ENCODE data around the gene MDP1.

DNA sequence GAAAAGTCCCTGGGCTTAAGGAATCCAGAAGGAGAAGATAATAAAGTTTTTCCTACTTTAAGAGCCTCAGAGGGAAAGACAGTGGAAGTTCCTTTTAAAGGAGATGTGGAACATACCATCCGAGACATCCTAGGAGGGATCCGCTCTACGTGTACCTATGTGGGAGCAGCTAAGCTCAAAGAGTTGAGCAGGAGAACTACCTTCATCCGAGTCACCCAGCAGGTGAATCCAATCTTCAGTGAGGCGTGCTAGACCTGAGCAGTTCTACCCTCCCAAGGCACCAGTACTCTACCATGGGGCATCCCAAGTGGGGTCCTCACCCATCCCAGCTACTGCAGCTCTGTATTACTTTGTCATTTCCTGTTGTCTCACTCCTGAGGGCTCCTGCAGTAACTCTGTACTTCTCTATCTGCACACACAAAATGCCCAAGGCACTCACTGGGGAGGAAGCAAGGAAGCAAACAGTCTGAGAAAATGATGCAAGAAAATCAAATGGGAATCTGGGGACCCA, 22.7 kb upstream of the MDP1 start:
- TF ChIP-seq POLR2AphosphoS5 (IDR thresholded peaks at IDR 0.05; ENCODE audit: low read depth, low read length) (no peak), SIN3A (IDR thresholded peaks at IDR 0.05; ENCODE audit: borderline replicate concordance, insufficient read depth, low read length) (no peak), TAF1 (IDR thresholded peaks at IDR 0.05; ENCODE audit: borderline replicate concordance, insufficient read depth, low read length) (no peak), FOXP2 (optimal IDR thresholded peaks at IDR 0.05; ENCODE audit: borderline replicate concordance, extremely low read depth, extremely low read length, insufficient read depth) (no peak)
- TF ChIP-seq, protein P1, sequence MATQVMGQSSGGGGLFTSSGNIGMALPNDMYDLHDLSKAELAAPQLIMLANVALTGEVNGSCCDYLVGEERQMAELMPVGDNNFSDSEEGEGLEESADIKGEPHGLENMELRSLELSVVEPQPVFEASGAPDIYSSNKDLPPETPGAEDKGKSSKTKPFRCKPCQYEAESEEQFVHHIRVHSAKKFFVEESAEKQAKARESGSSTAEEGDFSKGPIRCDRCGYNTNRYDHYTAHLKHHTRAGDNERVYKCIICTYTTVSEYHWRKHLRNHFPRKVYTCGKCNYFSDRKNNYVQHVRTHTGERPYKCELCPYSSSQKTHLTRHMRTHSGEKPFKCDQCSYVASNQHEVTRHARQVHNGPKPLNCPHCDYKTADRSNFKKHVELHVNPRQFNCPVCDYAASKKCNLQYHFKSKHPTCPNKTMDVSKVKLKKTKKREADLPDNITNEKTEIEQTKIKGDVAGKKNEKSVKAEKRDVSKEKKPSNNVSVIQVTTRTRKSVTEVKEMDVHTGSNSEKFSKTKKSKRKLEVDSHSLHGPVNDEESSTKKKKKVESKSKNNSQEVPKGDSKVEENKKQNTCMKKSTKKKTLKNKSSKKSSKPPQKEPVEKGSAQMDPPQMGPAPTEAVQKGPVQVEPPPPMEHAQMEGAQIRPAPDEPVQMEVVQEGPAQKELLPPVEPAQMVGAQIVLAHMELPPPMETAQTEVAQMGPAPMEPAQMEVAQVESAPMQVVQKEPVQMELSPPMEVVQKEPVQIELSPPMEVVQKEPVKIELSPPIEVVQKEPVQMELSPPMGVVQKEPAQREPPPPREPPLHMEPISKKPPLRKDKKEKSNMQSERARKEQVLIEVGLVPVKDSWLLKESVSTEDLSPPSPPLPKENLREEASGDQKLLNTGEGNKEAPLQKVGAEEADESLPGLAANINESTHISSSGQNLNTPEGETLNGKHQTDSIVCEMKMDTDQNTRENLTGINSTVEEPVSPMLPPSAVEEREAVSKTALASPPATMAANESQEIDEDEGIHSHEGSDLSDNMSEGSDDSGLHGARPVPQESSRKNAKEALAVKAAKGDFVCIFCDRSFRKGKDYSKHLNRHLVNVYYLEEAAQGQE (IDR thresholded peaks at IDR 0.05; ENCODE audit: insufficient read depth in 1 of 2, low read depth in 2 of 2, low read length in 2 of 2) = no peak
